Activated naive CD8-positive, alpha-beta T cell treated with anti-CD3 and anti-CD28 coated beads, Interleukin-2, amount 50 U/mL, for 16 hours (primary cell): ENCODE data around the gene MRFAP1L1.
"Not testable (repeated sequence)": the region's sequence is repeated elsewhere in the genome, so short reads cannot be mapped to it uniquely, and the experiment has no call there.

Experiments used
- DNase-seq: peaks from one replicate; pipeline ENCODE4 v3.0.0-alpha.2; 2020; ENCODE audit warnings: low read depth, low spot score

Gene MRFAP1L1

DNA sequence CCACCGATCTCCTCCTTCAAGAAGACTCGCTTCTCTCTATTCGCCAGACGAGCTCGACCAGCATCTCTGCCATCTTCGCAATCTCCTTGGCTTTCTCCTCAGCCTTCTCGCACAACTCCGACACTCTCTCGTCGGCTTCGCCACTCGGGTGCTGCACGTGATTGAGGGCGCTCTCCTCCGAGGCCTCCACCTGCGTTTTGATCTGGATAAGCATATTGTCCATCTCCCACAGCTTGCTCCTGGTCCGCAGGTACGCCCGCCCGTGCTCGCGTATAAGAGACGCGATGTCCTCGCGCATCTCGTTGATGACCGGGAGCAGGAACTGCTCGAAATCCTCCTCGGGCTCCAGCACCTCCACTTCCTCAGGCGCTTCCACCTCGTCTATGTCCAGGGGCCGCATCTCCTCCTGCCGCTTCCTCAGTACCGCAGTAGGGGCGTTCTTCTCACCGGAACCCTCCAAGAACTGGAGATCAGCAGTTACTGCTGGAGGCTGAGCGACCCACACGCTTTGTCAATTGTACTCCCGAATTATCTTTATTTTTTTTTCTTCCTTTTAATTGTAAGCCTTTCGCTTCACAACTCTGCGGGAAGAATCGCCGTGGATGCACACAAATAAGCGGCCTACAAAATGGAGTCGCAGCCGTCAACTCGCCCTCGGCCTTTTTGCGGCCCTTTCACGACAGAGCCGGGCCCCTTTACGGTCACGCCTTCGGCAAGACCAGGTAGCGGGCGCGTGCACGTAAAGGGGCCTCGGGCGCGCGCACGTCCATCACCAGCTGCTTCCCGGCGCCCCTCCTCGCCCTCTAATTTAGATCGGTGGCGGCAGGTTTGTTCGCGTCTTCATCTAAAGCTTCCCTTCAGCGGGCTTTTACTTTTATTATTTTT, at the start of gene MRFAP1L1:
Gene MRFAP1L1 (minus strand): TSS at position 636 of the 885 bp plus-strand sequence. CDS start 236 bp downstream, at position 400.
- DNase-seq: peak; percentile 94

DNA sequence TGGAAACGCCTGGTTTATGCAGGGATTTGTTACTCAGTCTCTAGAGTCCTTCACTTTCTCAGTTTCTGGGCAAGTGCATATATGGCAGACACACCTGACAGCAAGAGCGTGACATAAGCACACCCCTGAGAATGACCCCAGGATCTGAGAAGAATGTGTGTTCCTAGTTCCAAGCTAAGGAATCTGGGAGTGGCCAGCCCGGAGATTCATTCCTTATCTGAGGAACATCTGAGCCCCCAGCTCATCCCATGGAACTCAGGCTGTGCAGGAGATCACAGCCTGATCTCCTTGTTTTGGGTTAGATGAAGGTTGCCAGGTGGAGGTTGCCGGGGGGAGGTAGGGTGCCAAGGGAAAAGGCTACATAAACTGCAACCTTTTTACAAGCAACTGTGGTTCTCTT, 49.1 kb upstream of the MRFAP1L1 start:
- no peak for DNase-seq

DNA sequence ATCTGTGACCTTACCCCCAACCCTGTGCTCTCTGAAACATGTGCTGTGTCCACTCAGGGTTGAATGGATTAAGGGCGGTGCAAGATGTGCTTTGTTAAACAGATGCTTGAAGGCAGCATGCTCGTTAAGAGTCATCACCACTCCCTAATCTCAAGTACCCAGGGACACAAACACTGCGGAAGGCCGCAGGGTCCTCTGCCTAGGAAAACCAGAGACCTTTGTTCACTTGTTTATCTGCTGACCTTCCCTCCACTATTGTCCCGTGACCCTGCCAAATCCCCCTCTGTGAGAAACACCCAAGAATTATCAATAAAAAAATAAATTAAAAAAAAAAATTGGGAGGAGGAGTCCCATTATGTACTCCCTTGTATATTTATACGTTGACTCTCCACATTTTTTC, 46.7 kb upstream of the MRFAP1L1 start:
- DNase-seq: not testable (repeated sequence)

DNA sequence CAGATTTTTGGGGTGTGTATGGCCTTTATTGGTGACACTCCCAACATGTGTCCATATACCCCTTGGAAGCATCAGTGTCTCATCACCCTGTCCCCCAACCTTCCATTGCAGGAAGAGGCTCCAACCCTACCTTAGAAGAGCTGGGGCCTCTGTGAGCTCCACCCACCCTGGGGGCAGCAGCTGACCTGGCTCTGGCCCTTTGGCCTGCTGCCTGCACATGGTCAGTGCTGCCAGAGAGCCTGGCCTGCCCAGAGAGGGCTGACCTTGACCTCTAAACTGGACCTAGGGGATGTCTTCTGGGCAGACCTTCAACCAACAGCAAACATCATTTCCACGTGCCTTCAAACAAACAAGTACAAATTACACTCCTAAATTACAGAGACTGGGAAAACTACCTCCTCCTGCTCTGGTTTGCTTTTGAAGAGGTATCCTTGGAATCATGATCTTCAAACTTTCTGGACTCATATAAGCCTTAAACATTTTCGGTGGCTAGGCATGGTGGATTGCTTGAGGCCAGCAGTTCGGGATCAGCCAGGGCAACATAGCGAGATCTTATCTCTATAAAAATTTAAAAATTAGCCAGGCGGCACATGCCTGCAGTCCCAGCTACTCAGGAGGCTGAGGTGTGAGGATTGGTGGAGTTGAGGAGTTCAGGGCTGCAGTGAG, 45.6 kb upstream of the MRFAP1L1 start:
- DNase-seq: no peak

DNA sequence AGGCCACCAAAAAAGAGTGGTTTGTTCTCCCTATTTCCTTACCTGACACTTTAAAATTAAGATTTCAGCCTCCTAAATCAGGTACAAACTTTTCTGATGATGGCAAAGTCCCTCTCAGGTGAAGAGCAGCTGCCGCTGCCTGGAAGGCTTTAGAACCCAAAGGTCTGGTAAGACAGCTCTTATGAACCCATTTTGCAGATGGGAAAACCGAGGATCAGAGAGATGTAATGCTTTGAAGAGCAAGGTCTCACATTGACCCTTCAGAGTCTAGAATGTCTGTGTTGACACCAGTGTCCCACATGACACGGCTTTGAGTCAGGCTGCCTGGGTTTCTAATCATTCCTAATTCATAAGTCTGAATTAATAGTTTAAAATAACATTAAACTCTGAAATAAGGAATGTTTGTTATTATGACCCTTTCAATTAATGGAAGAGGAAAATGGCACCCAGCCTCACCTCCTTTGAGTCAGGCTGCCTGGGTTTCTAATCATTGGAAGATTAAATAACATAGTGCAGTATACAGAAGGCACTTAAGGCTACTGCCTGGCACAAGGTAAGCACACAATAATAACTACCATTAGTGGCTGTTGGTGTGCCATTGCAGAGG, 44.9 kb upstream of the MRFAP1L1 start:
- no peak for DNase-seq

DNA sequence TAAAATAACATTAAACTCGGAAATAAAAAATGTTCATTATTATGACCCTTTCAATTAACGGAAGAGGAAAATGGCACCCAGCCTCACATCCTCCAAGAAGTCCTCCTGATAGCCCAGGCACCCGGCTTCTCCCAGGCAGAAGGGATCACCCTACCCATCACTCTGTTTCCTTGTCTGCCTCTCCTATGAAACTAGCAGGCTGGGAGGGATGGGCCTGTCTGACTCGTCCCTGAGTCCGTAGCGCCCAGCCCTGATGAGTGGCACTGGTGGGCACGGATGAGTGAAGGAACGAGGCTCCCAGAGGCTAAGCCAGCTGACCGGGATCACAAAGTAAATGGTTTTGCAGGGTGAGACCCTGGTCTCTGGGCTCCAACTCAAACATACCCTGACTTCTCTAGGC, 44.2 kb upstream of the MRFAP1L1 start:
- DNase-seq: no peak

DNA sequence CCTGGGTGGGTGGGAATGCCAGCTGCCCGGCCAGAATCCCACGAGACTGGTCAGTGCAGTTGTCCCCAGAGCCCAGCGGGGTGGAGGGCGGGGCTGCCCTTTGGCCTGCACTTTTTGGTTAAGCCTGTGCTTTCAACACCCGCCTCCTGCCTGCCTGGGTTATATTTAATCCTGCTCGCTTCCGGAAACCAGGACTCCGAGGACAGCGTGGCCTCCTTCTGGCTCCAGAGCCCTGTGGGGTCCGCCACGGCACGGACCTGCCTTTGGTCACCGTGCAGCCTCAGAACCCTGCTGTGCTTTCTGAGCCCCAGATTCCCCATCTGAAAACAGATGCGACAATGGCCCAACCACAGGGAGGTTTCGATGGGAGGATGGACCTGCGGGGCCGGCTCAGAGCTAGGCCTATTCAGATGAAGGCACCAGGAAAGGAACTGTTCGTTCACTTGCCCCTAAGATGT, 43.5 kb upstream of the MRFAP1L1 start:
- no peak for DNase-seq

DNA sequence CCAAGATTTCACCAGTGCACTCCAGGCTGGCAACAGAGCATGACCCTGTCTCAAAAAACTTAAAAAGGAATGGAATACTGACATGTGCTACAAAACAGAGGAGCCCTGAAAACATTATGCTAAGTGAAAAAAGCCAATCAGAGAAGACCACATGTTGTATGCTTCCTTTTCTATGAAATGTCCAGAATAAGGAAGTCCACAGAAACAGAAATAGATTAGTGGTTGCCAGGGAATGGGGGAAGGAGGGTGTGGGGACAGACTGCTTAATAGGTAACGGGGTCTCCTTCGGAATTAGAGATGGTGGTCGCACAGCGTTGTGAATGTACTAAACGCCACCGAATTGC, 42.8 kb upstream of the MRFAP1L1 start:
- no peak for DNase-seq

DNA sequence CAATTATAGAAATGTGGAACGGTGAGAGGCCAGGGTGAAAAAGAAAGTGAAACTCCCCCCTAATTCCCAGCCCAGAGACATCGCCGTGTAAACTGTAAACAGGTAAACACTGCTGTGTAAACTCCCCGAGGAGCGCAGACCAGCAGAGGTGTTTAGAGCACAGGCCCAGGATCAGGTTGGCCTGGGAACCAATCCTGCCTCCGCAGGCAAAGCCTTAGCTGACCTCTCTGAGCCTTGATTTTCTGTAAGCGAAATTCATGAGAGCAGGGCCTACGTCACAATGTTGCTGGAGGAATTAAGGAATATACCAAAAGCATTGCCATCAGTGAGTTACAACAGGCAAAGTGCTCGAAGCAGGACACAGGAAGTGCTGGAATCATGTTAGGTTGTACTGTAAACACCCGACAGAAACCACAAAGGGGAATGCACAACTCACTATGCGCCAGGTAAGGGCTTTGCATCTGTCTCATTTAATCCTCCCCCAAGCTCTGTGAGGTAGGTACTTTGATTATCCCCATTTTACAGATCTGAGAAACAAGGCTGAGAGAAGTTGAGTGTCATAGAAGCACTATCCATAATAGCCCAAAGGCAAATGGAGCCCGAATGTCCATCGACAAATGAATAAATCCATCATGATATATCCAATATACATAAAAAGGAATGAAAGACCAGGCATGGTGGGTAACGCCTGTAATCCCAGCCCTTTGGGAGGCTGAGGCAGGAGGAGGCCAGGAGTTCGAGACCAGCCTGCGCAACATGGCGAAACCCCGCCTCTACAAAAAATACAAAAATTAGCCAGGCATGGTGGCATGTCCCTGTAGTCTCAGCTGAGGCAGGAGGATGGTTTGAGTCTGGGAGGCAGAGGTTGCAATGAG, 42.2 kb upstream of the MRFAP1L1 start:
- DNase-seq: no peak

DNA sequence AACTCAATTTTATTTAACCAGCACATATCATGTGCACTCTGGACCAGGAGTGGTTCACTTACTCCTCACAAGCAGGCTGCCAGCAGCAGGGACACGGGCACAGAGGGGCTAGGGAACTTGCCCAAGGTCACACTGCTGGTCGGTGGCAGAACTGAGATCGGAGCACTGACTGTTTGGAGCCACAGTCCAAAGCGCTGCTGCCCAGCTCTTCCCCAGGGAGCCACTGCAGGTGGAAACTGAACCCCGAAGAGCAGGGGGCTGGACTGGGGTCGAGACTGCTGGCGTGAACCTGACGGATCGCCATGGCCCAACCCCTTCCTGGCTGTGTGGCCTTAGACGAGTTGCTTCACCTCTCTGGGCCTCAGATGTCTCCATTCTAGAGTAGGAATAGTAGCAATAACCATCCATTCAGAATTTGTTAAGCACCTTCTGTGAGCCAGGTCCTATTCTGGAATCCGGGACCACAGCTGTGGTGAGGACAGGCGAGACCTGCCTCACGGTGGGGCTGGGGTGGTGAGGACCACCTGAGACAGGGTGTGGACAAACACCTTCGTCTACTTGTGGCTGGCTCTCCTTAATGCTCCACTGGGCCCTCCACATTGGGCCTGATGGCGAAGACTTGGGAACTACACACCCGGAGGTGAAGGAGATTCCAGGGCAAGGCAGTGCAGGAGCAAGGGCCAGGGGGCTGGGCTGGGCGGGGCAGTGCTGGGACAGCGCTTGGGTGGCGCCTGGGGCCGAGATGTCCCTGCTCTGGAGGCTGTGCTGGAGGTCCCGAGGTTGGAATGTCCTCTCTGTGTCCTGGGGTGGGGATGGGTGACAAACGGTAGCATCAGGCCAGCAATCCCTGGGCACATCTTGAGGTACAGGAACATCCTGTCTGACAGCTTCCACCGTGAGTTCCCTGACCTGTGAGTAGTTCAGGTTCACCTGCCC, 40.9 kb upstream of the MRFAP1L1 start:
- DNase-seq: no peak

DNA sequence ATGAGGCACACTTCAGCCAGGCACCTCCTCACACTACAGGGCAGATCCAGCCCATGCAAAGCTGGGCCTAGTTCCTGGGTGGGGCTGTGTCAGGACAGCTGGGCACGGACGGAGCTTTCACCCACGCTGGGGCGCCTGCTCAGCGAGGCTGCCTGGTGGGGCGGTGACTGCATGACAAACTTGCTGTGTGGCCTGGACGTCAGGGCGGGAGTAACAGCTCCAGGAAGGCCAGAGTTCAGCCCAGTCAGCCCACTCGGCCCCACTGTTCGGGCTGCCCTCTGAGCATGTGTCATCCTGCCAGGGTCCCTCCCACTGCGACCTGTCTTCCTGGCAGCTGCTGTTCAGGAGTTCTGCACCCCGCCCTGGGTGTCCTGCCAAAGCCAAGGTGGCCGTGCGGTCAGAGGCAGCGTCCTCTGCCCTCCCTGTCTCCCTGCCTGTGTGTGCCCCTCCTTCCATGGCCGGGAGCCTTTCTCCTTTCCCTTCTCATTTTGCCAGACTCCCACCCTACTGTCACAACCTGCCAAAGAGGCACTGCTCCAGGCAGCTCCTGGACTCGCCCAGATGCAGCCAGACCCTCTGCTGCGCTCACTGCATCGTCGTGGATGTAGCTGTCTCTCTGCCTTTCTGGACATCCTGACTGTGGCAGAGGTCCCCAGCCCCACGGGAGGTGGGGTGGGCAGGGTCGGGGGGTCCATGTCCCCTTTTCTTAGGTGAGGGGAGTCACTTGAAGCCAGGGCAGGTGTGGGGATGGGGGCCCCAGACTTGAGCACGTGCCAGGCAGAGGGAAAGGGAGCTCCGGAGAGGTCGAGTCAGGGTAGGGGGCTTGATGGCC, 39.9 kb upstream of the MRFAP1L1 start:
- no peak for DNase-seq

DNA sequence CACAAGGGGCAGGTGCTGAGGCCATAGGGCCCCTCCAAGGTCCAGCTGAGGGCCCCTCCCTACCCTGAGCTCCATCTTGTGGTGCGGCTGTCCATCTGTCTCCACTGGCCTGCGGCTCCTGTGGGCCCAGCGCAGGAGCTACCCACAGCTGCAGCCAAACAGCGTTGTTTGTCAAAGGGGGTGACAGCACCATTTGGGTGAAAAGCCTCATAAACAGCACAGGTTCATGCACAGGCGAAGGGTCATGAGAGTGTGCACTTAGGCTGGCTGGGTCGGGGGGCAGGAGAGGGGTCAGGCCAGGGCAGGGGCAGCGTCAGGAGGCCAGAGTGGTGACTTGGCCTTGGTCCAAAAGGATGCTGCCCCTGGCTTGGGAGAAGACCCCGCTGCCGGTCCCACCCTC, 38.6 kb upstream of the MRFAP1L1 start:
- no peak for DNase-seq

DNA sequence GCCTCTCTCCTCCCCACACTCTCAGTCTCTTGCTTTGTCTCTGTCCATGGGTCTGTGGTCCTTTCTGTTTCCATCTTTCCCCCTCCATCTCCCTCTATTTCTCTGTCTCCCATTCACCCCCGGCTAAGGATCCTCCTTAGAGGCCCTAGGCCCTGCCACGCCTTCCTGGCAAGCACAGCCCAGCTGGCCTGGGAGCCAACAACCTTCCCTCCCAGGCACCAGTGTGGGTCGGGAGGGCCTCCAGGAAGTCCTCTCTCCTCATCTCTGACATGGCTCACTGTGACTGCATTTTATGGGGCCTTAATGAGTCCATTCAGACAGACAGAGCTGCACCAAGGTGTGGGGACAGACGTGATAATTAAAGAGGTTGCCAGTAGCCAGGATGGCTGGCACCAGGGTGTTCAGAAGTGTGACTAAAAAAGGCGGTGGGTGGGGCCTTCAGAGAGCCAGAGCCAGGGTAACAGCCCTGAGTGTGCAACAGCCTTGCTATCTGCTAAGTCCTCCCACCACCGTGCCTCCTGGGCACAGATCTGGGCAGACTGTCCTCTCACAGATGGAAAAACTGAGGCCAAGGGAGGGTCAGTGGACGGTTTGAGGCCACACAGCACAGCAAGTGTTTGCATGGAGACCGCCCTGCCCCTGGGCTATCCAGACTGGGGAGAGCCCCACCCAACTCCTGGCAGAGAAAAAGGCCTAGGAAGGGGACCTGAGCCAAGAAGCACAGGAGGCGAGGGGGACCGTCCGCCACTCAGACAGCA, 37.8 kb upstream of the MRFAP1L1 start:
- no peak for DNase-seq

DNA sequence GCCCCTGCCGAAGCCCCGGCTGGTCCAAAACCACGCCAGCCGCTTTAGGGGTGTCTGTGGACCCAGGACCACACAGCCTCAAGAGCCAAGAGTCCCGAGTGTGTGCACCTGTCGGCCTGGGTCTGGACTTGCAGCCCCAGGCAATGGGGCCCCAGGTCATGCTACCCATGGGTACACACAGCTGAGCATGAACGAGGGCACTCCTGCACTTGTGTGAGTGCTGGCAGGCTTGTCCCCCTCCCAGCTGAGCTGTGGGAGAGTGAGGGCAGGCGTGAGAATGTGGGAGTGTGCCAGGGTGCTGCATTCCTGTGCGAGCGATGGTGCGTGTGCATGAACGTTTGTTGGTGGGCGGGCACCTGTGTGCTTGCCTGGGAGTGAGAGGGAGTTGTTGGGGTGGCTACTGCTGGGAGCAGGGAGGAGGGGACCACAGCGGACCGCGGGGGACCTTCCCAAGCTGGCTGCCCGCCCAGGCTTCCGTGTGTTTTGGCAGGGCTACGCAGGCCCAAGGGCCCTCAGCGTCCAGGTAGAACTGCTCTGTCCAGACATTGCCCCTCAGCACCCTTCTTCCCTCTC, 37.1 kb upstream of the MRFAP1L1 start:
- no peak for DNase-seq

DNA sequence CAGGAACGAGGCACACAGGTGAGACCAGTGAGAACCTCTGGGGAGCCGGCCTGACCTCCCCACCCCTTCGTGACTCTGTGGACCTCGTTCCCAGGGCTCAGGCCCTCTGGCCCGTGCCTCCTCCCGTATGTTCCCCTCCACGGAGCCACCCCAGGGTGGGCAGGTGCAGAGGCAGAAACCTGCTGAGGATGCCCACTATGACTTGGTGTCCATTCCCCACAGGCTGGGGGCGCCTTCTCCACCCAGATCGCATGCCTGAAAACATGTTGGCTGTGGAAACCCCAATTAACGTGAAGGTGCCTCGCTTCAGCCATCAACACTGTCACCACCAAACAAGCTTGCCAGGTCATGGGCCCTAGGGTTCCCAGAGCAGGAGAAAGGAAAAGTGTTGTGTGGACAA, 33.3 kb upstream of the MRFAP1L1 start:
- no peak for DNase-seq

DNA sequence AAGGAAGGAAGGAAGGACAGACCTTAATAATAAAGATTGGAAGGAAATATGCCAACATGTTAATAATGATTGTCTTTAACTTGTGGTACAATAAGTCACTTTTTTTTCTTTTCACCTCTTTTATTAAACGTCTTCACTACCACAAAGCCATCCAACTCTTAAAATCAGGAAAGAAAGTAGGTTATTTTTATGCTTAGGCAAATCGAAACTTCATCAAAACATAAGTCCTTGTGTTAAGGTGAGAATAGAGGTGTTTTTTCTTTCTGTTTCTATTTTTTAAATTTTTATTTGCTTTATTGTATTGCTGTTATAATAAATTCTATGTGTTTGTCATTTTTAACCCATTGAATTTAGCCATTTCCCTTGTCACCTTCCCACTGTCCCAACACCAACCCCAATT, 32.8 kb upstream of the MRFAP1L1 start:
- no peak for DNase-seq

DNA sequence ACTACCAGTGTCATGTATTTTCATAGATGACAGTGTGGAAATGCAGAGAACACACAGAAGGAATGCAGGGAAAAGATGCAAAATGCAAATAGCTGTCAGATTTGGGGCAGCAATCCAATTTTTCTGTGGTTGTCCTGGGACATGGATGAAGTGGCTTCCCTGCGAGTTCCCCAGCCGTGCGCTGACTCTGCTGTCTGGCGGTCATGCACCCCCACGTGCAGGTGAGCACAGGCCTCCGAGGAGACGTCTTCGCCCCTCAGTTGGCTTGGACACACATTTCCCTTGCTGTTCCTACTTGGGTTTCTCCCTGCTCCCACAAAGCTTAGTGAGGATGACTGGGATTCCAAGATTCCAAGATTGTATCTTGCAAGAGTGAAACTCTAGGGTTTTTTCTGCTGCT, 30.7 kb upstream of the MRFAP1L1 start:
- DNase-seq: no peak

DNA sequence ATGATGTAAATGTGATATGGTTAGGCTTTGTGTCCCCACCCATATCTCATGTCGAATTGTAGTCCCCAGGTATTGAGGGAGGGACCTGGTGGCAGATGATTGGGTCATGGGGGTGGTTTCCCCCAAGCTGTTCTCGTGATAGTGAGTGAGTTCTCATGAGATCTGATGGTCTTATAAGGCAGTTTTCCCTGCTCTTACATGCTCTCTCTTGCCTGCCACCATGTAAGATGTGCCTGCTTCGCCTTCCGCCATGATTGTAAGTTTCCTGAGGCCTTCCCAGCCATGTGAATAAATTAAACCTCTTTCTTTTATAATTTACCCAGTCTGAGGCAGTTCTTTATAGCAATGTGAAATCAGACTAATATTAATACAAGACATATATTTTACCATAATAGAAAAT, 30.3 kb upstream of the MRFAP1L1 start:
- no peak for DNase-seq
